H1 (cell line): ENCODE measurements around the gene METTL18.

Source experiments
- ASH2L ChIP-seq: fragments of 200-600, 300-600 bp; sonication (generic); IDR thresholded peaks from one replicate; pipeline ENCODE4 v1.7.1; 2017; ENCODE audit warnings: low read length
- MAFK ChIP-seq: IDR thresholded peaks from 2 replicates; pipeline ENCODE4 v1.6.1; 2012; ENCODE audit warnings: low read depth, mild to moderate bottlenecking, improper control_type of control experiment, low read length

- TF ChIP-seq MAFK (no peak), ASH2L (no peak)
Measured at GRCh38 chr1:169795687-169796086, 980 bp upstream of the METTL18 start.
